Hepatocyte (in vitro differentiated cells): ENCODE measurements around the gene RPS6KC1. TPM values are rescaled to one million over a fixed set of nuclear protein-coding genes. Genes with fewer than 3 reads are reported as not detected.
A peak's percentile ranks its signal among the peaks of the same experiment; 100 is the strongest.
"Not testable (repeated sequence)": the region's sequence is repeated elsewhere in the genome, so short reads cannot be mapped to it uniquely, and the experiment has no call there.

Source experiments
- DNase-seq: peaks from one replicate; pipeline ENCODE4 v3.0.0-alpha.2; 2016; ENCODE audit warnings: low spot score
- H2AFZ ChIP-seq: fragments of 200-600 bp; sonication (generic); 2 replicates; pipeline ENCODE4 v1.6.0; 2016; ENCODE audit warnings: antibody characterized with exemption, mild to moderate bottlenecking
- H3K27ac ChIP-seq: fragments of 200-600 bp; sonication (generic); 2 replicates; pipeline ENCODE4 v1.5.1; 2016; ENCODE audit warnings: mild to moderate bottlenecking
- H3K27me3 ChIP-seq: fragments of 200-600 bp; sonication (generic); 2 replicates; pipeline ENCODE4 v1.6.1; 2016
- H3K36me3 ChIP-seq: fragments of 200-600 bp; sonication (generic); replicated peaks from 2 replicates; pipeline ENCODE4 v1.5.1; 2016; ENCODE audit warnings: low read depth; ENCODE audit not compliant: insufficient read depth
- H3K4me1 ChIP-seq: fragments of 200-600 bp; sonication (generic); 2 replicates; pipeline ENCODE4 v1.5.1; 2016; ENCODE audit warnings: mild to moderate bottlenecking, moderate library complexity; ENCODE audit not compliant: insufficient read depth
- H3K4me2 ChIP-seq: fragments of 200-600 bp; sonication (generic); 2 replicates; pipeline ENCODE4 v1.6.0; 2016
- H3K4me3 ChIP-seq: fragments of 200-600 bp; sonication (generic); 2 replicates; pipeline ENCODE4 v1.5.1; 2016; ENCODE audit warnings: mild to moderate bottlenecking
- H3K79me2 ChIP-seq: fragments of 200-600 bp; sonication (generic); 2 replicates; pipeline ENCODE4 v1.6.0; 2017; ENCODE audit warnings: mild to moderate bottlenecking
- H3K9me2 ChIP-seq: fragments of 200-600 bp; sonication (generic); replicated peaks from 2 replicates; pipeline ENCODE4 v1.6.0; 2017; ENCODE audit warnings: mild to moderate bottlenecking; ENCODE audit not compliant: insufficient read depth
- H3K9me3 ChIP-seq: fragments of 200-600 bp; sonication (generic); 2 replicates; pipeline ENCODE4 v1.5.1; 2016; ENCODE audit warnings: low read depth, mild to moderate bottlenecking
- H4K20me1 ChIP-seq: fragments of 200-600 bp; sonication (generic); 2 replicates; pipeline ENCODE4 v1.6.0; 2016; ENCODE audit warnings: mild to moderate bottlenecking; ENCODE audit not compliant: insufficient read depth, poor library complexity, severe bottlenecking
- CTCF ChIP-seq: fragments of 200-600 bp; sonication (generic); IDR thresholded peaks from 2 replicates; pipeline ENCODE4 v1.5.1; 2016; ENCODE audit warnings: antibody characterized with exemption, mild to moderate bottlenecking; ENCODE audit not compliant: poor library complexity
- EZH2 ChIP-seq: fragments of 200-600 bp; sonication (generic); IDR thresholded peaks from 2 replicates; pipeline ENCODE4 v1.6.1; 2016; ENCODE audit warnings: antibody characterized with exemption, mild to moderate bottlenecking, borderline replicate concordance
- EZH2phosphoT487 ChIP-seq: fragments of 200-600 bp; sonication (generic); IDR thresholded peaks from one replicate; pipeline ENCODE4 v1.6.1; 2018; ENCODE audit warnings: antibody characterized with exemption, mild to moderate bottlenecking, low read depth, moderate library complexity; ENCODE audit not compliant: unreplicated experiment, severe bottlenecking
- WGBS: methylation state at CpG from one replicate; pipeline ENCODE4 v1.1.6; 2016; ENCODE audit warnings: low lambda C conversion rate; ENCODE audit errors: missing lambda C conversion rate; 5-methylcytosine and 5-hydroxymethylcytosine counted together
- polyA plus RNA-seq: library from polyadenylated mRNA; unstranded; fragments of >200 nt; fragmentation: Nextera tagmentation; extraction: Ambion mirVana; gene quantifications from 2 replicates; pipeline ENCODE4 v1.2.1, GENCODE V29; 2016
- total RNA-seq: library from RNA; depleted of rRNA; stranded (reverse); fragments of >200 nt; gene quantifications from 2 replicates; pipeline ENCODE4 v1.2.3, GENCODE V29; 2014

Gene RPS6KC1
- total and polyA plus RNA-seq, 2 experiments from 2014 or later = 10.0 to 26.9 TPM

- TF ChIP-seq EZH2phosphoT487 (no peak), EZH2 (no peak), CTCF (no peak)
- no peak for DNase-seq
- H3K27ac ChIP-seq = no peak overlapping the region
- no peaks in the 10 kb centered on the region for H3K4me1 ChIP-seq
- no peaks in the 10 kb centered on the region for H3K9me2 ChIP-seq
- H3K36me3 ChIP-seq = no peaks in the 10 kb centered on the region
- 100% methylated on average over 1 of the region's 1 CpG for WGBS
- no peak overlapping the region for H3K4me2 ChIP-seq
- no peak overlapping the region for H3K4me3 ChIP-seq
- H3K27me3 ChIP-seq = no peaks in the 10 kb centered on the region
- no peaks in the 10 kb centered on the region for H3K9me3 ChIP-seq
- no peak overlapping the region for H2AFZ ChIP-seq
- H4K20me1 ChIP-seq = no peaks in the 10 kb centered on the region
- H3K79me2 ChIP-seq = no peaks in the 10 kb centered on the region
Observed at GRCh38 chr1:213034713-213035112, 16.3 kb upstream of the RPS6KC1 start.

DNA sequence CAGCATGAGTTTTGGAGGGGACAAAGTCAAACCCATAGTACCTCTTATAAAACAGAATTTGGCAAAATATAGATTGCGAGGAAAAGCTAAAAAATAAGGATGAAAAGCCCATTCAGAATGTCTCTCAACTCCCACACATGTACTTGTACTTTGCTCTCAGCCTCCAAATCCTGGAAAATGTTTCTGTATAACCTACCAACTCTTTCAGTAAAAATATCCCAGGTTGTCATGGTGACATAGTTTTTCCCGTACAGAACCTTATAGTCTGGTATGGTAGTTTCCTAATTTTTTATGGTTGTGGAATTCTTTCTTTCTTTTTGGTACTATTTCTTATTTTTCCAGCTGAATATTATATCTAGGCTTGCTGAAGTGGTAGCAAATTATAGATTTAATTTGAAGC, 15.5 kb upstream of the RPS6KC1 start:
- no peaks in the 10 kb centered on the region for H4K20me1 ChIP-seq
- H2AFZ ChIP-seq = no peak overlapping the region
- no peak overlapping the region for H3K4me3 ChIP-seq
- no peak overlapping the region for H3K27ac ChIP-seq
- H3K4me1 ChIP-seq = no peaks in the 10 kb centered on the region
- no peaks in the 10 kb centered on the region for H3K9me3 ChIP-seq
- DNase-seq = no peak
- H3K27me3 ChIP-seq = no peaks in the 10 kb centered on the region
- H3K79me2 ChIP-seq = no peaks in the 10 kb centered on the region
- H3K36me3 ChIP-seq = no peaks in the 10 kb centered on the region
- TF ChIP-seq EZH2 (no peak), EZH2phosphoT487 (no peak), CTCF (no peak)
- H3K4me2 ChIP-seq = no peak overlapping the region
- H3K9me2 ChIP-seq = no peaks in the 10 kb centered on the region
- WGBS = 90% methylated on average over 2 of the region's 2 CpGs

- Histone ChIP-seq H2AFZ (no peak overlapping the region), H3K4me1 (peaks cover 13% of the 10 kb centered on the region), H3K9me3 (no peaks in the 10 kb centered on the region), H4K20me1 (no peaks in the 10 kb centered on the region), H3K27me3 (no peaks in the 10 kb centered on the region), H3K36me3 (no peaks in the 10 kb centered on the region), H3K9me2 (no peaks in the 10 kb centered on the region), H3K4me2 (no peak overlapping the region), H3K27ac (no peak overlapping the region), H3K4me3 (no peak overlapping the region), H3K79me2 (no peaks in the 10 kb centered on the region)
- TF ChIP-seq CTCF (no peak), EZH2phosphoT487 (no peak), EZH2 (no peak)
- DNase-seq = no peak
- WGBS = 95% methylated on average over 1 of the region's 1 CpG
Observed at GRCh38 chr1:213041443-213041842, 9.6 kb upstream of the RPS6KC1 start.

GRCh38 chr1:213045321-213046226, 5.5 kb upstream of the RPS6KC1 start:
- peak overlapping the region; percentile 71 for H2AFZ ChIP-seq
- H3K4me3 ChIP-seq, H3K36me3 ChIP-seq, H3K9me3 ChIP-seq, H3K9me2 ChIP-seq, H4K20me1 ChIP-seq, H3K27me3 ChIP-seq, H3K79me2 ChIP-seq: not testable (repeated sequence)
- peaks cover 17% of the 10 kb centered on the region for H3K4me1 ChIP-seq
- WGBS = 21% methylated on average over 13 of the region's 13 CpGs
- H3K4me2 ChIP-seq = peak overlapping the region; percentile 69
- peak; percentile 21 for DNase-seq
- H3K27ac ChIP-seq = peak overlapping the region; percentile 83
